CD4-positive, CD25-positive, alpha-beta regulatory T cell (primary cell): ENCODE results near the gene EPB41L3. TPM values are rescaled to one million over a fixed set of nuclear protein-coding genes. Genes with fewer than 3 reads are reported as not detected.

Experiments used
- ATAC-seq, 2 donors: fragments of 150-1000 bp; cut with Tn5 transposase; one replicate each; pipeline ENCODE4 v1.10.0; 2021; ENCODE audit warnings: low read depth in 2 of 2, moderate number of reproducible peaks in 2 of 2, moderate library complexity in 1 of 2
- DNase-seq, 3 donors: peaks; one replicate each; pipeline versions ENCODE4 v3.0.0 to v3.0.0-alpha.2; 2012 to 2022; ENCODE audit warnings: mixed read lengths in 1 of 3
- H3K27ac ChIP-seq: one replicate; pipeline ENCODE4 v1.7.0; 2013; ENCODE audit warnings: mild to moderate bottlenecking, low read length; ENCODE audit not compliant: insufficient read depth, poor library complexity, severe bottlenecking
- H3K27me3 ChIP-seq: one replicate; pipeline ENCODE4 v1.7.0; 2013; ENCODE audit warnings: low read length; ENCODE audit not compliant: control insufficient read depth, insufficient read depth
- H3K36me3 ChIP-seq: one replicate; pipeline ENCODE4 v1.7.0; 2013; ENCODE audit warnings: mild to moderate bottlenecking, low read length, moderate library complexity; ENCODE audit not compliant: control insufficient read depth, insufficient read depth
- H3K4me1 ChIP-seq: 2 replicates; pipeline ENCODE4 v1.7.0; 2013; ENCODE audit warnings: mild to moderate bottlenecking, low read length; ENCODE audit not compliant: insufficient read depth, control insufficient read depth, poor library complexity, severe bottlenecking
- H3K4me3 ChIP-seq: one replicate; pipeline ENCODE4 v1.7.0; 2013; ENCODE audit warnings: low read depth, mild to moderate bottlenecking, low read length, moderate library complexity
- H3K9me3 ChIP-seq, 2 experiments: 1 replicate in 1 of 2; 2 replicates in 1 of 2; pipeline ENCODE4 v1.7.0; 2013; ENCODE audit warnings: low read length in 2 of 2, mild to moderate bottlenecking in 1 of 2, moderate library complexity in 1 of 2; ENCODE audit not compliant: control insufficient read depth in 2 of 2
- H3K27ac Mint-ChIP-seq, 3 donors: one replicate each; pipeline ENCODE4 v1.8.0; 2020 to 2022; ENCODE audit warnings: mild to moderate bottlenecking in 3 of 3, mixed read lengths in 3 of 3, moderate library complexity in 2 of 3
- H3K27me3 Mint-ChIP-seq: one replicate; pipeline ENCODE4 v1.8.0; 2022; ENCODE audit warnings: mild to moderate bottlenecking, mixed read lengths
- H3K36me3 Mint-ChIP-seq: one replicate; pipeline ENCODE4 v1.8.0; 2020; ENCODE audit warnings: mixed read lengths
- H3K4me1 Mint-ChIP-seq, 4 donors: one replicate each; pipeline ENCODE4 v1.8.0; 2020 to 2022; ENCODE audit warnings: mixed read lengths in 4 of 4, mild to moderate bottlenecking in 1 of 4
- H3K4me3 Mint-ChIP-seq, 4 donors: one replicate each; pipeline ENCODE4 v1.8.0; 2020 to 2022; ENCODE audit warnings: mild to moderate bottlenecking in 4 of 4, mixed read lengths in 4 of 4, moderate library complexity in 3 of 4
- H3K9me3 Mint-ChIP-seq, 7 donors: one replicate each; pipeline ENCODE4 v1.8.0; 2020 to 2022; ENCODE audit warnings: mixed read lengths in 7 of 7, mild to moderate bottlenecking in 3 of 7, moderate library complexity in 2 of 7
- polyA plus RNA-seq, 4 donors: library from polyadenylated mRNA; unstranded; fragments of 300-500 nt; fragmentation: Illumina TruSeq; gene quantifications; one replicate each; pipeline ENCODE4 v1.2.3, GENCODE V29; 2021
- total RNA-seq: library from RNA; stranded (reverse); gene quantifications from one replicate; pipeline ENCODE4 v1.2.3, GENCODE V29; 2022

EPB41L3 gene
- total and polyA plus RNA-seq, 5 donors from 2014 or later, result 0.52 TPM; not detected in 4

DNA sequence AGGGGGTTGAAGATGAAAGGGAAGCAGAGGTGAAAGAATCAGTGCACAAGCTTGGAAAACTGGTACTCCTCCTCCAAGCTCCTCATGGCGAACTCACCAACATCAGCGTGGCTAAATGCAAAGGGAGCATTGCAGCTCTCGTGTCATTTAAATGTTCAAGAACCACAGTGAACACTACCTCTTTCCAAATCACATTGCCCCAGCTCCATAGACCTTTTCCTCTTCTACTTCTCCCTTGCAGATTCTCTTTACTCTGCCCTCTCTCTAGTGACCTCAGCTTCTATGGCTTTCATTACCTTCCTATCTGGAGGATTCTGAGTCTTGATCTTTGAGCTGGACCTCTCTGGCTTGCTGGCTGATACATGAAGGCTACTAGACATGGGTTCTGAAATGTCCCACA lies 14.3 kb downstream of the EPB41L3 start:
- no peak overlapping the region for H3K27ac ChIP-seq
- Mint-ChIP-seq H3K4me3 (no peak overlapping the region), H3K27me3 (peaks cover 4% of the 10 kb centered on the region), H3K27ac (no peak overlapping the region), H3K9me3 (peaks cover 0 to 2% (median 0%) of the 10 kb centered on the region in 7 donors), H3K36me3 (no peaks in the 10 kb centered on the region), H3K4me1 (no peaks in the 10 kb centered on the region)
- no peaks in the 10 kb centered on the region for H3K9me3 ChIP-seq
- H3K4me1 ChIP-seq, result no peaks in the 10 kb centered on the region
- no peak overlapping the region for H3K4me3 ChIP-seq
- DNase-seq (no peak), ATAC-seq (no peak)
- no peaks in the 10 kb centered on the region for H3K36me3 ChIP-seq
- H3K27me3 ChIP-seq, result no peaks in the 10 kb centered on the region

DNA sequence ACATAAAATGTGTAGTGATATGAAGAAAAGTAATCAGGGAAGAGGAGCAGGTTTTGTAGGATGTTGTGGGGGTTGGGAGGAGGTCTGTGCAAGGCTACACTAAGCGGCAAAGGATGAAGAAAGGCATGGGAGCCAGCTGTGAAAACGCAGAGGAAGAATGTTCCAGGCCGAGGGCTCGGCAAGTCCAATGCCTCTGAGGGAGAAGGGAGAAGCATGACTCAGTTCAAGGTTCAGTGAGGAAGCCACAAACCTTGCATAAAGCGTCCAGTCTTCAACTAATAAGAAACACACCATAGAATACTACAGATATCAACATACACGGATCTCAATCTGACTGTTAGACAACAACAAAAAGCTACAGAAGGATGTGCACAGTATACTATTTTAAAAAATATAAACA lies 16.2 kb downstream of the EPB41L3 start:
- Histone ChIP-seq H3K4me3 (no peak overlapping the region), H3K4me1 (no peaks in the 10 kb centered on the region), H3K27me3 (no peaks in the 10 kb centered on the region), H3K36me3 (no peaks in the 10 kb centered on the region), H3K9me3 (no peaks in the 10 kb centered on the region), H3K27ac (no peak overlapping the region)
- Mint-ChIP-seq H3K36me3 (no peaks in the 10 kb centered on the region), H3K4me1 (no peaks in the 10 kb centered on the region), H3K27ac (no peak overlapping the region), H3K9me3 (peaks cover 0 to 2% (median 0%) of the 10 kb centered on the region in 7 donors), H3K27me3 (peaks cover 4% of the 10 kb centered on the region), H3K4me3 (no peak overlapping the region)
- ATAC-seq (no peak), DNase-seq (no peak)

DNA sequence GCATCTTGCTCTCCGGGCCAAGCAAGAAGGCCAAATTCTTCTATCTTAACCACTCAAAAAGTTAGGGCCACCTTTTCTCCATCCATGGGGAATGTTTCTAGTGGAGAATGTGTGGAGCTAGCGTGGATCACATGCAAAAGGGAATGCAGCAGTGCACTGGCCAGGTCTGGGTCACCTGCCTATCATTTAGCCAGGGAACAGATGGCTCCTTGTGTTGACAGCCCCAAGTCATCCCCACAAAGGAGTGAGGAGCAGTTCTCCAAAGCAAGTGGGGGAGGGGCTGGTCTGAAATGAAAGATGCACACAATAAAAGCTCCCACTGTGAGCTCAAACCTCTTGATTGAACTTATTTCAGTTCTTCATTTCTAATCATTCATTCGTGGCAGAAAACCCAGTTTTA lies 19.1 kb downstream of the EPB41L3 start:
- no peaks in the 10 kb centered on the region for H3K9me3 ChIP-seq
- Mint-ChIP-seq H3K27ac (no peak overlapping the region), H3K36me3 (no peaks in the 10 kb centered on the region), H3K4me3 (no peak overlapping the region), H3K9me3 (no peaks in the 10 kb centered on the region), H3K4me1 (no peaks in the 10 kb centered on the region), H3K27me3 (peaks cover 6% of the 10 kb centered on the region)
- H3K27ac ChIP-seq, result no peak overlapping the region
- H3K36me3 ChIP-seq, result no peaks in the 10 kb centered on the region
- no peaks in the 10 kb centered on the region for H3K27me3 ChIP-seq
- H3K4me1 ChIP-seq, result no peaks in the 10 kb centered on the region
- ATAC-seq, result no peak
- H3K4me3 ChIP-seq, result no peak overlapping the region
- no peak for DNase-seq

DNA sequence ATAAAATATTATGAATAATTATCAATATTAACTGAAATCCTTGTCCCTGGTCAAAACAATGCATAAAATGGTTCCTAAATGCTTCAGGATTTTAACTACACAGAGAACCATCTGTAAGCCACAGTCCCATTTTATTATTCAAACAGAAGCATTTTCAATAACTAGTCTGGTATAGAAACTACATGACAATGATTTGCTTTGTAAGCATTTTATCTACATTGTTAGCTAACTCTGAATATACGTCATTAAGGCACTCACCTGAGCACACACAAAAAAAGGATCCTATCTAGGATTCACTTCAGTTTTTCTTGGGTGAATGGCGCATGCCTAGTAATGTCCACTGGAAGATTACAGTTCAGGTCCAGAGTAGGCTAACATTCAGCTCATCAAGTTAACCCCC lies 22.8 kb downstream of the EPB41L3 start:
- Mint-ChIP-seq H3K4me1 (no peaks in the 10 kb centered on the region), H3K9me3 (no peaks in the 10 kb centered on the region), H3K36me3 (no peaks in the 10 kb centered on the region), H3K4me3 (no peak overlapping the region), H3K27me3 (peaks cover 6% of the 10 kb centered on the region), H3K27ac (no peak overlapping the region)
- Histone ChIP-seq H3K36me3 (no peaks in the 10 kb centered on the region), H3K27me3 (no peaks in the 10 kb centered on the region), H3K4me1 (no peaks in the 10 kb centered on the region), H3K4me3 (no peak overlapping the region), H3K9me3 (no peaks in the 10 kb centered on the region), H3K27ac (no peak overlapping the region)
- DNase-seq (no peak), ATAC-seq (no peak)

DNA sequence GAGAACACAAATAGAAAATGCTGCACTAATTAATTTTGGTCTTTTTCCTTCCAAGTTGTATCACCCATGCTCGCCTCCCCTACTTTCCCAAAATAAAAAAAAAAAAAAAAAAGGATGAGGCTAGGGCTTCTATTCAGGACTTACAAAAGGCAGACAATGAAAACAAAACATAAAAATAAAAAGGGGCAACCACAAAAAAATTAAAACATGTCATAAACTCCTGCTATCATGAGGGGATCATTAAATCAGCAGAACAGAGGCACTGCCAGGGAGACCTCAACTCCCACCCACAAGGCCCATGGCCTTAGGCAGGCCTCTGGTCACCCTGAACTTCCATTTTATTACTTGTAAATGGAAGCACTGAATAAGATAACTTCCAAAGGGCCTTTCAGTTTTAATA lies 23.3 kb downstream of the EPB41L3 start:
- H3K9me3 ChIP-seq, result no peaks in the 10 kb centered on the region
- H3K36me3 Mint-ChIP-seq, result no peaks in the 10 kb centered on the region
- no peaks in the 10 kb centered on the region for H3K36me3 ChIP-seq
- H3K9me3 Mint-ChIP-seq, result no peaks in the 10 kb centered on the region
- H3K27me3 Mint-ChIP-seq, result peaks cover 6% of the 10 kb centered on the region
- H3K4me1 Mint-ChIP-seq, result peaks cover 0 to 4% (median under 1%) of the 10 kb centered on the region in 4 donors
- H3K27me3 ChIP-seq, result no peaks in the 10 kb centered on the region
- H3K27ac ChIP-seq, result no peak overlapping the region
- DNase-seq, result no peak
- no peak overlapping the region for H3K4me3 ChIP-seq
- H3K4me3 Mint-ChIP-seq, result no peak overlapping the region
- no peak overlapping the region for H3K27ac Mint-ChIP-seq
- ATAC-seq, result no peak
- no peaks in the 10 kb centered on the region for H3K4me1 ChIP-seq

DNA sequence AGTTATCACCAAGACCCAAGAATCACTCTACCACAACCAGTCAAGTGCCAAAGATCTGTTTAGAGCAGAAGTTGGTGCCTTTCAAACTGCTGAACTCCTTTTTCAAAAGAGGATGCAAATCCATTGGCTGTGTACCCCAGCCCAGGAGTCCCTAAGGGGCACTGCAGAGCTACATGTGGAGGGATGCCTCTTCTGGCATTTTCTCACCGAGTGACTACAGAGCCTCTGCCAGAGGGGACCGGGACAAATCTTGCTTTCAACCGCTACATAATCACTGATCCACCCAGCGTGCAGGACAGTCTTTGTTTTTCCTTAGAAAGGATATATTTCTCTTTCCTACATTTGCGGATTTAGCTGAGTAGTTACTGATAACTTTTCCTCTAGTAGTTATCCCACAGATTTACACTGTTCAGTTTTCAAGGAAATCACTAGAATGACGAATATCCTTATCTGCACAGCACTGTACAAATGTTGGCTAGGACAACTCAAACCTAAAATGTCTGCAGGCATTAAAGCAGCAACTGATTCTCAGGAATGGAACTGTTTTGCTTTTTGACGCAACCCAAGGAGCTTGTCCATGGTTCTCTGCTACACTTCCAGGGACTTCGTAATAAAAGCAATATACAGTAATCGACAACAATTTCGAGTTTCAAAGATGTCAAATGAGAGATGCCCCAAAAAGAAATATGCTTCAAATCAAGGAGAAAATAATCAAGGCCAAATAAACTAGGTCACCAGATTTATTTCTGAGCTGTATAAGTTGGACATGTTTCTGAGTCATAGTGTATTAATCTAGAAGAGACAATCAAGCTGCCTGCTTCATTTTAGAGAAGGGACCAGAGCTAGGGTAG lies 24.1 kb downstream of the EPB41L3 start:
- peaks cover 6% of the 10 kb centered on the region for H3K27me3 Mint-ChIP-seq
- Histone ChIP-seq H3K4me3 (no peak overlapping the region), H3K9me3 (no peaks in the 10 kb centered on the region), H3K36me3 (no peaks in the 10 kb centered on the region), H3K27me3 (no peaks in the 10 kb centered on the region), H3K4me1 (no peaks in the 10 kb centered on the region), H3K27ac (no peak overlapping the region)
- H3K4me3 Mint-ChIP-seq, result no peak overlapping the region
- DNase-seq (no peak), ATAC-seq (no peak)
- H3K27ac Mint-ChIP-seq, result no peak overlapping the region
- peaks cover 0 to 7% (median 2%) of the 10 kb centered on the region in 4 donors for H3K4me1 Mint-ChIP-seq
- H3K9me3 Mint-ChIP-seq, result no peaks in the 10 kb centered on the region
- no peaks in the 10 kb centered on the region for H3K36me3 Mint-ChIP-seq

GRCh38 chr18:5518899-5519371 lies 24.9 kb downstream of the EPB41L3 start:
- Mint-ChIP-seq H3K27ac (no peak overlapping the region), H3K4me1 (peaks cover 0 to 7% (median 2%) of the 10 kb centered on the region in 4 donors), H3K4me3 (no peak overlapping the region), H3K9me3 (no peaks in the 10 kb centered on the region), H3K36me3 (no peaks in the 10 kb centered on the region), H3K27me3 (peaks cover 6% of the 10 kb centered on the region)
- Histone ChIP-seq H3K36me3 (no peaks in the 10 kb centered on the region), H3K4me3 (no peak overlapping the region), H3K27ac (no peak overlapping the region), H3K9me3 (no peaks in the 10 kb centered on the region), H3K27me3 (no peaks in the 10 kb centered on the region), H3K4me1 (no peaks in the 10 kb centered on the region)
- DNase-seq (no peak), ATAC-seq (no peak)
